K562 (cell line): ENCODE measurements around the gene WWTR1.

Source experiments
- BHLHE40 ChIP-seq: IDR thresholded peaks from 2 replicates; pipeline ENCODE4 v1.6.1; 2011; ENCODE audit warnings: low read length, improper control_type of control experiment
- FOS ChIP-seq: IDR thresholded peaks from 3 replicates; pipeline ENCODE4 v1.6.1; 2011; ENCODE audit not compliant: insufficient read length; ENCODE audit errors: extremely low read depth
- FOXK2 ChIP-seq, 2 experiments: fragments of 450-650 bp; IDR thresholded peaks in 1 of 2; conservative IDR thresholded peaks in 1 of 2; 2 replicates each; pipeline ENCODE4 v1.6.1; 2016; ENCODE audit warnings: low read depth in 2 of 2, mild to moderate bottlenecking in 1 of 2
- GABPA ChIP-seq: fragments of 200-800 bp; sonication (Bioruptor generic); conservative IDR thresholded peaks from 2 replicates; pipeline ENCODE4 v1.6.1; 2016; ENCODE audit warnings: low read depth, missing genetic modification characterization, missing compliant biosample characterization
- ILK ChIP-seq: fragments of 450-650 bp; IDR thresholded peaks from 2 replicates; pipeline ENCODE4 v1.6.1; 2016; ENCODE audit warnings: missing genetic modification characterization, low read depth, mild to moderate bottlenecking, missing compliant biosample characterization, moderate library complexity, borderline replicate concordance
- NR3C1 ChIP-seq: sonication (generic); formaldehyde crosslinking; IDR thresholded peaks from 2 replicates; pipeline ENCODE4 v1.8.1; 2022; ENCODE audit warnings: missing genetic modification reagents
- TBP ChIP-seq: optimal IDR thresholded peaks from 2 replicates; pipeline ENCODE3; 2011; ENCODE audit warnings: low read depth, low read length, improper control_type of control experiment
- XRCC5 ChIP-seq: fragments of 200-400 bp; formaldehyde crosslinking; IDR thresholded peaks from 2 replicates; pipeline ENCODE4 v1.6.1; 2017; ENCODE audit warnings: low read depth, mild to moderate bottlenecking, low read length
- YY1 ChIP-seq, 3 experiments: IDR thresholded peaks; 2 replicates each; pipeline ENCODE4 v1.6.1; 2011; ENCODE audit warnings: low read length in 2 of 3, mild to moderate bottlenecking in 2 of 3, moderate library complexity in 2 of 3, borderline replicate concordance in 1 of 3, control low read depth in 1 of 3, low read depth in 1 of 3; ENCODE audit not compliant: insufficient read depth in 3 of 3, insufficient replicate concordance in 2 of 3, control insufficient read depth in 1 of 3, insufficient read length in 1 of 3; ENCODE audit errors: extremely low read depth in 1 of 3
- TF ChIP-seq, protein P1 (sequence below), 2 experiments: fragments of 450-650 bp in 1 of 2; IDR thresholded peaks; 2 replicates each; pipeline ENCODE4 v1.6.1; 2011 to 2017; ENCODE audit warnings: low read depth in 2 of 2, antibody characterized with exemption in 1 of 2, borderline replicate concordance in 1 of 2, low read length in 1 of 2, mild to moderate bottlenecking in 1 of 2, mixed read lengths in 1 of 2; ENCODE audit not compliant: control insufficient read depth in 1 of 2
- TF ChIP-seq, protein P2 (sequence below), 2 experiments: IDR thresholded peaks; 2 replicates each; pipeline ENCODE4 v1.6.1; 2012; ENCODE audit warnings: improper control_type of control experiment in 2 of 2, low read depth in 2 of 2, low read length in 2 of 2, borderline replicate concordance in 1 of 2

DNA sequence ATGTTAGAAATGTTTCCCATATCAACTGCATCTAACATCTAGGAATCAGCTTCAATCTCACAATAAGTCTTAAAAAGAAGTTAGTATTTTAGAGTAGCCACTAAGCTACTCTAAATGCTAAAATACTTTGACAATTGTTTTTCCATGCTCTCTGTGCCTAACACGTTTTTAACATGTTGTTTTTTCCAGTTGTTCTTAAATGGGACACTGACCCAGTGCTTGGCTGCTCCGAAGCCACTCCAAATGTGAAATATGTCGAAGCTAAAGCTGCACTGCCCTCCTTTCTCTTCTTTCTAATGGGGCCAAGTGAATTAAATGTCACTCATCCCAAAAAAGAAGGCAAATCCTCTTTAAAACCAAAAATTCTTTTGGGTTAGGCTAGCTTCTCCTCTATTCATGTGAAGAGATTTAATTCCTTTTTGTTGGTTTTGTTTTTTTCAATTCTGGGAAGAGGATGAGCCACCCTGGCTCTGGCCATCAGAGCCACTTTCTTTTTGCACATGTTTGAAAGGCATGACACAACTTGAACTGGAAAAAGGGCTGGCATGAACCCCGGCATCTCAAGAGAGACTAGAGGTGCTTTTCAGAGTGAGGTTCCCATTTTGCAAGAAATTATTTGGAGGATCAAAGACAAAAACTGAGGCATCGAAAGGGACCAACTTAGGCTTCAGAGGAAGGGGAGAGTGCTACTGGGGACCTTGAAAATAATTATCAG, 73.7 kb downstream of the WWTR1 start:
- TF ChIP-seq, protein P1, sequence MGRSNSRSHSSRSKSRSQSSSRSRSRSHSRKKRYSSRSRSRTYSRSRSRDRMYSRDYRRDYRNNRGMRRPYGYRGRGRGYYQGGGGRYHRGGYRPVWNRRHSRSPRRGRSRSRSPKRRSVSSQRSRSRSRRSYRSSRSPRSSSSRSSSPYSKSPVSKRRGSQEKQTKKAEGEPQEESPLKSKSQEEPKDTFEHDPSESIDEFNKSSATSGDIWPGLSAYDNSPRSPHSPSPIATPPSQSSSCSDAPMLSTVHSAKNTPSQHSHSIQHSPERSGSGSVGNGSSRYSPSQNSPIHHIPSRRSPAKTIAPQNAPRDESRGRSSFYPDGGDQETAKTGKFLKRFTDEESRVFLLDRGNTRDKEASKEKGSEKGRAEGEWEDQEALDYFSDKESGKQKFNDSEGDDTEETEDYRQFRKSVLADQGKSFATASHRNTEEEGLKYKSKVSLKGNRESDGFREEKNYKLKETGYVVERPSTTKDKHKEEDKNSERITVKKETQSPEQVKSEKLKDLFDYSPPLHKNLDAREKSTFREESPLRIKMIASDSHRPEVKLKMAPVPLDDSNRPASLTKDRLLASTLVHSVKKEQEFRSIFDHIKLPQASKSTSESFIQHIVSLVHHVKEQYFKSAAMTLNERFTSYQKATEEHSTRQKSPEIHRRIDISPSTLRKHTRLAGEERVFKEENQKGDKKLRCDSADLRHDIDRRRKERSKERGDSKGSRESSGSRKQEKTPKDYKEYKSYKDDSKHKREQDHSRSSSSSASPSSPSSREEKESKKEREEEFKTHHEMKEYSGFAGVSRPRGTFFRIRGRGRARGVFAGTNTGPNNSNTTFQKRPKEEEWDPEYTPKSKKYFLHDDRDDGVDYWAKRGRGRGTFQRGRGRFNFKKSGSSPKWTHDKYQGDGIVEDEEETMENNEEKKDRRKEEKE (IDR thresholded peaks at IDR 0.05; ENCODE audit: borderline replicate concordance in 1 of 2, control insufficient read depth in 1 of 2, low read depth in 2 of 2, low read length in 1 of 2) = no peak
- TF ChIP-seq TBP = no peak
- no peak for TF ChIP-seq FOXK2 (conservative IDR thresholded peaks at IDR 0.05 in 1 of 2, IDR thresholded peaks at IDR 0.05 in 1 of 2; ENCODE audit: low read depth in 2 of 2)
- TF ChIP-seq ILK (tag) = no peak
- no peak for TF ChIP-seq FOS
- TF ChIP-seq BHLHE40 = no peak
- no peak for TF ChIP-seq YY1 (IDR thresholded peaks at IDR 0.05; ENCODE audit: borderline replicate concordance in 1 of 3, control insufficient read depth in 1 of 3, extremely low read depth in 1 of 3, insufficient read depth in 3 of 3, insufficient read length in 1 of 3, insufficient replicate concordance in 2 of 3, low read depth in 1 of 3, low read length in 2 of 3)
- no peak for TF ChIP-seq NR3C1 (CRISPR knock-in tag)
- no peak for TF ChIP-seq XRCC5
- TF ChIP-seq, protein P2, sequence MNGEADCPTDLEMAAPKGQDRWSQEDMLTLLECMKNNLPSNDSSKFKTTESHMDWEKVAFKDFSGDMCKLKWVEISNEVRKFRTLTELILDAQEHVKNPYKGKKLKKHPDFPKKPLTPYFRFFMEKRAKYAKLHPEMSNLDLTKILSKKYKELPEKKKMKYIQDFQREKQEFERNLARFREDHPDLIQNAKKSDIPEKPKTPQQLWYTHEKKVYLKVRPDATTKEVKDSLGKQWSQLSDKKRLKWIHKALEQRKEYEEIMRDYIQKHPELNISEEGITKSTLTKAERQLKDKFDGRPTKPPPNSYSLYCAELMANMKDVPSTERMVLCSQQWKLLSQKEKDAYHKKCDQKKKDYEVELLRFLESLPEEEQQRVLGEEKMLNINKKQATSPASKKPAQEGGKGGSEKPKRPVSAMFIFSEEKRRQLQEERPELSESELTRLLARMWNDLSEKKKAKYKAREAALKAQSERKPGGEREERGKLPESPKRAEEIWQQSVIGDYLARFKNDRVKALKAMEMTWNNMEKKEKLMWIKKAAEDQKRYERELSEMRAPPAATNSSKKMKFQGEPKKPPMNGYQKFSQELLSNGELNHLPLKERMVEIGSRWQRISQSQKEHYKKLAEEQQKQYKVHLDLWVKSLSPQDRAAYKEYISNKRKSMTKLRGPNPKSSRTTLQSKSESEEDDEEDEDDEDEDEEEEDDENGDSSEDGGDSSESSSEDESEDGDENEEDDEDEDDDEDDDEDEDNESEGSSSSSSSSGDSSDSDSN (IDR thresholded peaks at IDR 0.05; ENCODE audit: borderline replicate concordance in 1 of 2, low read depth in 2 of 2, low read length in 2 of 2) = no peak
- no peak for TF ChIP-seq GABPA
